NCI-H82 treated with DMSO at 0.1 percent for 48 hours (cell line): ENCODE measurements around the gene UXT.

Experiments
- DNase-seq: peaks from one replicate; lab custom pipeline; 2025; ENCODE audit not compliant: unreplicated experiment; lab: John Stamatoyannopoulos, UW

Gene UXT

DNA sequence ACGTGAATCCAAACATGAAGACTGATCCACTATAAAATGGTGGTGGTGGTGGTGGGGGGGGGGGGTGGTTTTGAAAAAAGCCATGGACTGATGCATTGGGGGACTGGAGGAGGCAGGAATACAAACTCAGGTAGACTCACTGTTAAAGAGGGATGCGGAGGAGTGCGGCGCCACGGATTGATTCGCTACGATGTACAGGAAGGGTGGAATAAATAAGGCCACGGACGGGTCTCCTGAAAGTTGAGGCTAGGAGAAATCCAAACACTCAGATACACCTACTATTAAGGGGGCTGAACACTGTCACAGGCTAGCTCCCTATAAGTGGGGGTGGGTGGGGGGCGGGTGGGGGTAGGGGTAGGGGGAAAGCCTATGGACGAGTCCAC is 9.2 kb downstream of the UXT start:
- DNase-seq, result no peak

GRCh38 chrX:47649271-47649670 is 9.7 kb downstream of the UXT start:
- no peak for DNase-seq

DNA sequence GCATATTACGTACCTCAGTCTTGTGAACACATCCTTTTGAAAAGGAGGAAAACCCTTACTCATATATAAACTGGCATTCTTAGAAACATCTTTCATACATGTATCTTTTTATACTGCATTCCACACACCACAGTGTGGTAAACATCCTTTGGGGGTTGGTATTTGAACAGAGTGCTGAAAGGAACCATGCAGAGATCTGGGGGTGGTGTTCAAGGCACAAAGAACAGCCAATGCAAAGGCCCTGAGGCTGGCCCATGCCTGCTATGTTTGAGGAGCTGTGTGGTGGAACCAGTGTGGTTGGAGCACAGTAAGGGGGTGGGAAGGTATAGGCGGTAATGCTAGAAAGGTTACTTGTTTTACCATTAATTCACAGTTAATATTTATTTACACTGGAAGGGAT is 10.6 kb downstream of the UXT start:
- no peak for DNase-seq

DNA sequence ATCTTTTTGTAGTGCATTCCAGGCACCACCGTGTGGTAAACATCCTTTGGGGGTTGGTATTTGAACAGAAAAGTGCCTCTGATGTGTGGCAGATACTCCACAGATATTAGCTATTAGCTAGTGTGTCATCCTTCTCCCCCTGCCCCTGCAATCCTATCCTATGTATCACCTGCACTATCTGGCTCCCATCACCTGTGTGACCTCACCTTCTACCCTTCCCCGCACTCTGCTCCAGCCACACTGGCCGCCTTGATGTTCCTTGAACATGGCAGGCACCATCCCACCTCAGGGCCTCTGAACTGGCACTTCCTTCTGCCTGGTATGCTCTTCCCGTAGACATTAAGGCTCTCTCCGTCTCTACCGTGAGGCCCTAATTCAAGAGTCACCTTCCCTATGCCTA is 12.3 kb downstream of the UXT start:
- no peak for DNase-seq

DNA sequence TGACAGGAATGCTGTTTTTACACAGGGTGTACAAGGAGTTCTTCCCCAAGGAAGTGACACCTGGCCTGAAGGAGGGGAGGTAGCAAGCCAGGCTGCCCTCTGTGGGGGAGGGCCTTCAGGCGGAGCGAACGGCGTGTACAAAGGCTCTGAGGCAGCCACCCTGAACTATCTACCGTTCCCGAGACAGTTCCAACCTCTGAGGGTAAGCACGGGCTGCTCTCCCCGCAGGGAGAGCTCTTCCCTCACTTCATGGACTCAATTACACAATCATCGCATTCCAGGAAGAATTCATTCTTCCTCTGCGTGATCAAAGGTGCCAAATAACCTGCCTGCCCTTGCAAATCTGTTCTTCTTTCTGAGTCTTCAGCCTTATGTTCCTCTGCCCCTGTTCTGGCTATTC is 13.4 kb downstream of the UXT start:
- no peak for DNase-seq

- DNase-seq, result no peak
Measured at GRCh38 chrX:47644557-47645091, 14.4 kb downstream of the UXT start.

GRCh38 chrX:47643926-47644325 is 15.1 kb downstream of the UXT start:
- no peak for DNase-seq

GRCh38 chrX:47638816-47639215 is 20.2 kb downstream of the UXT start:
- no peak for DNase-seq

DNA sequence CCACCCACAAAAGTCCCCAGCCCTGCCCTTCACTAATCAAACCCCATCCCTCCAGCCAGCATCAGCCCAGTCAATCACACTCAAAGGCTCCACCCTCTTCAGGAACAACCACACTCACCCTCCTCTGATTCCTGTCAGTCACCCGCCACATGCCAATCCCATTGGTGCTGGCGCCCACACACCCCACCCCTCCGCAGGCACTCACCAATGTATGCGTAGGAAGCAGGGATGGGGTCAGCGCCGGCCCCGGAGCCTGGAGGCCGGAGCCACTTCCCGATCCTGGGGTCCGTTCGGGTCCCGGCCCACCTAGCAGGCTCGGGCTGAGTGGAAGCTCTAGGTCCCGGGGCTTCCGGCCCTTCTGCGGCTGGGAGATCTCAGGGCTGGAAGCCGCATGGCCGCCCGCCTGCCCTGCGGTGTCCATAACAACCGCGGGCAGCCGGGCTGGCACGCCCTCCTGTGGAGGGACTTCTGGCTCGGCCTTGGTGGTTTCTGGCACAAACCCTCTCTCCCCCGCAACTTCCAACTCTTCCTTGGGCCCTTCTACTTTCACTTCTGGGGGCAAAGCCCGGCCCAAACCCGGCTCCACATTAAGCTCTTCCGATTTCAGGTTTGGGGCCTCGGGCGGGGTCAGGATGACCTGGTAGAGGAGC is 21.3 kb downstream of the UXT start:
- no peak for DNase-seq

- DNase-seq, result no peak
Measured at GRCh38 chrX:47634871-47635575, 24.0 kb downstream of the UXT start.

DNA sequence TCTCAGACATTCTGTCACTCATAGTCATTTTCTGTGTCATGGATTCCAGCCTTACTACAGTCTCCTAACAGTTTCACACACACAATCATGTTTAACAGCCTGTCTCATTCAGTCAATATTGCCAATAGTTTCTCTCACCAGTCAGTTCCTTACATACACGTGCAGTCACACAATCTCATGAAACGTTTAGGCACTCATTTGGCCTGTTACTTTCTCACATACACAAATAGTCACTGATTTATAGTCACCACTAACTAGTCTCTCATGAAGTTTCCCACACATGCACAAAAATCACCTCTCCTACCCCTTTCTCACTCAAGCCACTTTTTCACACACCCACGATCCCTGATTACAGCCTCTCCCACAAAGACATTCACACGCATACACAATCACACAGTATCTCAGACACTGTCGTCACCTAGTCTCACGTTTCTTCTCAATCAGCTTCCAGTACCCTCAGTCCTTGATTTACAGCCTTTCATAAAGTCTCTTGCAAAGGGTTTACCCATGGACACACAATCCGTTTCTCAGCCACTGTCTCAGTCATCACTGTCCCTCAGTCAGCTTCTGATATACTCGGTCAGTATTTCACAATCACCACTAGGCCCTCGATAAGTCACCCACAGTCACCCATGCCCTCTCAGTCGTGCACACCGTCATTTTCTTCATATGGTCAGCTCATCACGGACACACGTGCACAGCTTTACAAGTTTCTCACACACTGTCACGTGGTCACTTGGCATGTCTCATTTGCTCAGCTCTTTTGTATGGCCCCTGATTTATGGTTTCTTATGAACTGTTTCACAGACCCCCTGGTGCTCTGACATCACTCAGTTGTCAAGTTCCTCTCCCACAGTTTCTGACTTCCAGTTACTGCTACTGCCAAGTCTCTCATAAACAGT is 25.0 kb downstream of the UXT start:
- no peak for DNase-seq

- no peak for DNase-seq
Measured at GRCh38 chrX:47632666-47633065, 26.3 kb downstream of the UXT start.

- DNase-seq, result no peak
Measured at GRCh38 chrX:47631676-47632075, 27.3 kb downstream of the UXT start.

- DNase-seq, result no peak
Measured at GRCh38 chrX:47629419-47630200, 29.4 kb downstream of the UXT start, which contains the start of gene CFP. Gene CFP (minus strand): TSS chrX:47629930. CDS start chrX:47629844, 86 bp downstream.

DNA sequence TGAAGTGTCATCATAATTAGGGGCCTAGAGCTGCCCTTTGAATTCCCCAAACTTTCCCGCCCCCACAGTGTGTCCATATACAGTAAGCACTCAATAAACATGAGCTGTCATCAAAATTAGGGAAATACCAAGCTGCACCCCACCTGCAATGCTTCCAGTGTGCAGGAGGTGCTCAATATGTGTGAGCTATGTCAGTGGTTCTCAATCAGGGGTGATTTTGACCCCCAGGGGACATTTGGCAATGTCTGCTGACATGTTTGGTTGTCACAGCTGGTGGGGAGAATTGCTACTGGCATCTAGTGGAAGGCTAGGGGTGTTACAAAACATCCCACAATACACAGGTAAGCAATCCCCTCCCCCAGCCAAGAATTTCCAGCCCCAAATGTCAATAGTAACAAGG is 30.0 kb downstream of the UXT start:
- DNase-seq, result no peak

GRCh38 chrX:47625365-47625764 is 33.6 kb downstream of the UXT start:
- DNase-seq, result no peak

DNA sequence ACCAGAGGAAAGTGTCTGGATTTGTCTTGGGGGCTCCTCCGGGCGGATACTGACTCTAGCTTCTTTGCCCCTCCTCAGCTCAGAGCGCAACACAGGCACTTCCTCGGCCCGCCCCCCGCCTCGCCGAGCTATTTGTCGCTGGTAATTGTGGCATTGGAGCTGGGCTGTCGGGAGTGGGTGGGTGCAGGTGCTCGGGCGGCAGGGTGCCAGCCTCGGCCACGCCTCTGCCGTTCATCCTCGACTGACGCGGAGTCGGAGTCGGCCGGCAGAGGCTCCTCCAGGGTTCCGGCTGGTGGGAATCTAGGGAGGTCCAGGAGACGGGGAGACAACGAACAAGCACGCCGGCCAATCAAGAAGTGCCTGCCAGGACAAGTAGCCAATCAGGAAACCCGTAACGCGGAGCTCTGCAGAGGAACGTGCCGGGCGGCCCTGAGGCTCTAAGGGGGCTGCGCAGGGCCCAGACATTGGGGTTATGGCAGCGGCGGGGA is 35.4 kb downstream of the UXT start:
- DNase-seq, result peak; percentile 75

GRCh38 chrX:47621851-47622250 is 37.1 kb downstream of the UXT start:
- no peak for DNase-seq

DNA sequence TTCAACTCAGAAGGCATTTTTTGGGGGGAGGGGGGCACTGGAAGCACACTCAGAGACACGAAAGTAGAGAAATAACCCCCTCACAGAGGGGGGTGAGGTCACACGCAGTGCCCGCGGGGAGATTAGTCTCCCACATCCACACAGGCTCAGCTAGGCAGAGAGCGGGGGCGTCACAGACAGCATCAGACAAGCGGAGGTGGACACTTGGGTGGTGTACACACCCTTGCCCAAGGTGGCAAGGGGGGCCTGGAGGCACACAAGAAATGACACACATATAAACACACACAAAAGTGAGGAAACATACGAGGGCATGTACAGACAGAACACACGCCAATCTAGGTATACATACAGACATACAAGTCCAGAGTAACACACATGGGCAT is 38.7 kb downstream of the UXT start:
- DNase-seq, result no peak

DNA sequence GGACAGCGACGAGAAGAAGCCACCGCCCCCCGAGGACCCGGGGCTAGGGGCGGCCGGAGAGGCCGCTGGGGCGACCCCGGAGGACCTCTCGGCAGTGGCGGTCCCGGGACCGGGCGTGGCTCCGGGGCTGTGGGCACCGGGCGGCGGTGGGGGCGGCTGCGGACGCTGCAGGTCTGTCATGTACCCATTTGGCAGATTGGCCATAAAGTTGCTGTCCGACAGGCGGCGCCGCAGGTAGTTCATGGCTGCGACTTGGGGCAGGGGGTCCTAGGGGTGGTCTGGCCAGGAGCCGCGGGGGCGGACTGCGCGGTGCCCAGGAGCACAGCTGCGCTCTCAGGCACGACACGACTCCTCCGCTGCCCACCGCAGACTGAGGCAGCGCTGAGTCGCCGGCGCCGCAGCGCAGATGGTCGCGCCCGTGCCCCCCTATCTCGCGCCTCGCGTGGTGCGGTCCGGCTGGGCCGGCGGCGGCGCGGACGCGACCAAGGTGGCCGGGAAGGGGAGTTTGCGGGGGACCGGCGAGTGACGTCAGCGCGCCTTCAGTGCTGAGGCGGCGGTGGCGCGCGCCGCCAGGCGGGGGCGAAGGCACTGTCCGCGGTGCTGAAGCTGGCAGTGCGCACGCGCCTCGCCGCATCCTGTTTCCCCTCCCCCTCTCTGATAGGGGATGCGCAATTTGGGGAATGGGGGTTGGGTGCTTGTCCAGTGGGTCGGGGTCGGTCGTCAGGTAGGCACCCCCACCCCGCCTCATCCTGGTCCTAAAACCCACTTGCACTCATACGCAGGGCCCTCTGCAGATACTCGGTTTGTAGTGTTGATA is 39.3 kb downstream of the UXT start, which contains the start of gene SYN1:
TSS of gene SYN1 (minus strand) at position 372 of the 817 bp plus-strand sequence. CDS start at position 243, 129 bp downstream.
- peak; percentile 29 for DNase-seq
